Measurements from ENCODE around the gene PLA1A. TPM values are rescaled to one million over a fixed set of nuclear protein-coding genes. Genes with fewer than 3 reads are reported as not detected.

The PLA1A gene, protein sequence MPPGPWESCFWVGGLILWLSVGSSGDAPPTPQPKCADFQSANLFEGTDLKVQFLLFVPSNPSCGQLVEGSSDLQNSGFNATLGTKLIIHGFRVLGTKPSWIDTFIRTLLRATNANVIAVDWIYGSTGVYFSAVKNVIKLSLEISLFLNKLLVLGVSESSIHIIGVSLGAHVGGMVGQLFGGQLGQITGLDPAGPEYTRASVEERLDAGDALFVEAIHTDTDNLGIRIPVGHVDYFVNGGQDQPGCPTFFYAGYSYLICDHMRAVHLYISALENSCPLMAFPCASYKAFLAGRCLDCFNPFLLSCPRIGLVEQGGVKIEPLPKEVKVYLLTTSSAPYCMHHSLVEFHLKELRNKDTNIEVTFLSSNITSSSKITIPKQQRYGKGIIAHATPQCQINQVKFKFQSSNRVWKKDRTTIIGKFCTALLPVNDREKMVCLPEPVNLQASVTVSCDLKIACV
- not detected in 2 replicates for total RNA-seq
- 0.07 and 0.14 TPM in 2 replicates for polyA plus RNA-seq
- 0.10 and 0.12 TPM in 2 replicates for polyA plus RNA-seq (2011; cell fraction: cytosol; rRNA removed)
- polyA plus RNA-seq (2011; cell fraction: nucleus; rRNA removed) = not detected in 2 replicates
- 0.66 and 1.2 TPM in 2 replicates for polyA plus RNA-seq (2012)
- 0.58 TPM in 1 of 2 replicates, not detected in the other for polyA minus RNA-seq
- polyA minus RNA-seq (2011; cell fraction: cytosol; rRNA and poly(A)+ RNA removed) = not detected
- not detected in 2 replicates for polyA minus RNA-seq (2011; cell fraction: nucleus; rRNA and poly(A)+ RNA removed)
- percentile 11 among the genes with signal in this experiment for Bru-seq, nascent RNA
- percentile 13 among the genes with signal in this experiment for BruChase-seq, experiment 1, labeled RNA remaining after a 6-hour chase
- BruChase-seq, experiment 2, labeled RNA remaining after a 2-hour chase = percentile 12 among the genes with signal in this experiment
- long read RNA-seq = 0 reads

DNA sequence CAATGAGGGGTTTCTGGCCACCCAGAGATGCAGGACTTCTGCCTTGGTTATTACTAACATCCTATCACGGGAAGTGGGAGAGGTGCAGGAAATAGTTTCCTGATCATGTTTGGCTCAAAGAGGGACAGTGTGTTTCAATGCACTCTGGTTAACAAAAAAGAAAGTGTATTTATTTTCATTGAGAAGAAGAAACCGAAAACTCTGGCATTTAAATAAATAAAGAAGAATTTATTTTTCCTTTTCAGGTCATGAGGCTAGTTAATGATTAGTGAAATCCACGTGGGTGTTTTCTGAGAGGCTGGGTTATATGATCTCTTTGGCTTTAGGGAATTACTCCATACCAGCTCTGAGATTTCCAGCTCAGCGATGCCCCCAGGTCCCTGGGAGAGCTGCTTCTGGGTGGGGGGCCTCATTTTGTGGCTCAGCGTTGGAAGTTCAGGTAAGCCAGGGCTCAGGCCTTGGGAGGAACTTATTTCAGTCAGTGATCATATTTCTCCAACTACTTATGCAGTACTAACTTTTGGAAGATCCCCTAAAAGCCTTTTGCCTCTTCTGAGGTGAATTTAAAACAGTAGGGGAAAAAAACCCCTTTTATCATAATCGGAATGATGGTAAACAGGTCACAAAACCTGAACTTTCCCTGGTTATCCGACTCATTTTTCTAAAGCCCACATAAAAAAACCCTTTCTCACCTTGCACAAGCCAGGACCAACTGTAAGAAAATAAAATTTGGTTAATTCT is at the start of gene PLA1A:
TSS of gene PLA1A (plus strand) at position 338 of the 741 bp plus-strand sequence. CDS start at position 367, 29 bp downstream.
- DNase-seq (ENCODE audit: low read depth, low spot score) (peak; percentile 44), FAIRE-seq (peak; percentile 8)
- Histone ChIP-seq H4K20me1 (replicated peaks; ENCODE audit: control insufficient read depth, extremely low read depth, insufficient read depth, low read length) (no peaks in the 10 kb centered on the region), H2AFZ (ENCODE audit: low read depth, low read length) (peak within 1 kb of the TSS; percentile 94), H3K36me3 (ENCODE audit: control insufficient read depth in 2 of 2, extremely low read depth in 1 of 2, insufficient read depth in 2 of 2, low read length in 2 of 2) (no peaks in the 10 kb centered on the region), H3K27ac (ENCODE audit: insufficient read depth, low read depth, low read length) (peak within 1 kb of the TSS; percentile 41), H3K4me3 (replicated peaks in 1 of 3; ENCODE audit: insufficient read depth in 1 of 3, low read depth in 1 of 3, low read length in 3 of 3) (no peak within 1 kb of the TSS), H3K9me3 (replicated peaks; ENCODE audit: control insufficient read depth, insufficient read depth, low read length) (no peaks in the 10 kb centered on the region), H3K79me2 (ENCODE audit: control insufficient read depth, insufficient read depth, low read length) (no peaks in the 10 kb centered on the region), H3K27me3 (ENCODE audit: control insufficient read depth in 2 of 2, insufficient read depth in 2 of 2, low read length in 2 of 2) (no peaks in the 10 kb centered on the region), H3K9ac (replicated peaks; ENCODE audit: extremely low read depth, insufficient read depth, low read length) (peak within 1 kb of the TSS; percentile 30), H3K4me1 (ENCODE audit: control insufficient read depth, extremely low read depth, insufficient read depth, low read length) (peaks cover 18% of the 10 kb centered on the region), H3K9me1 (replicated peaks; ENCODE audit: control insufficient read depth, extremely low read depth, insufficient read depth, low read length) (no peaks in the 10 kb centered on the region), H3K4me2 (ENCODE audit: insufficient read depth, low read length) (peak within 1 kb of the TSS; percentile 75)
- BruUV-seq (replicated peaks) = no TSS peak
- intact Hi-C loops (cut with micrococcal nuclease) = no loop called here
- ChIA-PET CTCF (no interaction called here), POLR2A (interaction anchor here (0.6 kb wide), 1 partner anchor 79 kb away, joined by 4 read pairs; no protein-coding TSS in a partner anchor)
- dilution Hi-C loops (cut with MboI; ENCODE audit: extremely low pct_ligation_motif_present, low sequenced_read_pairs) = no loop called here
- TF ChIP-seq FOS (IDR thresholded peaks at IDR 0.05; ENCODE audit: borderline replicate concordance, insufficient read depth, low read length) = no peak
- no peak for TF ChIP-seq POLR2A (IDR thresholded peaks at IDR 0.05; ENCODE audit: low read depth, low read length)
- TF ChIP-seq EZH2 (IDR thresholded peaks at IDR 0.05; ENCODE audit: borderline replicate concordance, low read depth, low read length, severe bottlenecking) = no peak
- TF ChIP-seq, protein P1, sequence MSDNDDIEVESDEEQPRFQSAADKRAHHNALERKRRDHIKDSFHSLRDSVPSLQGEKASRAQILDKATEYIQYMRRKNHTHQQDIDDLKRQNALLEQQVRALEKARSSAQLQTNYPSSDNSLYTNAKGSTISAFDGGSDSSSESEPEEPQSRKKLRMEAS (IDR thresholded peaks at IDR 0.05; ENCODE audit: insufficient read depth, insufficient read length) = no peak
- no peak for TF ChIP-seq CTCF (IDR thresholded peaks at IDR 0.05; ENCODE audit: extremely low read depth in 1 of 2, insufficient read depth in 1 of 2, low read depth in 1 of 2, low read length in 2 of 2)
- no peak for TF ChIP-seq JUN (IDR thresholded peaks at IDR 0.05; ENCODE audit: borderline replicate concordance, insufficient read depth, insufficient read length, low read depth)
- no peak for TF ChIP-seq POLR2AphosphoS5 (IDR thresholded peaks at IDR 0.05; ENCODE audit: insufficient read depth, low read depth, low read length)
- no peak for TF ChIP-seq GATA2 (IDR thresholded peaks at IDR 0.05; ENCODE audit: insufficient read depth, insufficient read length, low read depth, low read length)
- TF ChIP-seq MYC (IDR thresholded peaks at IDR 0.05; ENCODE audit: low read depth, low read length) = no peak

Data from endothelial cell of umbilical vein (primary cell).